Common myeloid progenitor, CD34-positive (primary cell): ENCODE data around the gene EDC4.

ENCODE experiments used
- CTCF ChIA-PET: fragments of 350-600 bp; sonication (Branson Sonifier 250); formaldehyde crosslinking; loops from one replicate; lab custom pipeline; 2021; ENCODE audit warnings: antibody characterized with exemption; lab: Charles Lee
- POLR2A ChIA-PET: fragments of 350-600 bp; sonication (Branson Sonifier 250); formaldehyde crosslinking; loops from one replicate; lab custom pipeline; 2021; ENCODE audit warnings: antibody characterized with exemption; lab: Charles Lee
- DNase-seq, 3 donors: peaks; one replicate each; pipeline versions ENCODE4 v3.0.0 to v3.0.0-alpha.2; 2013
- H3K27ac ChIP-seq, 2 experiments: 1 replicate in 1 of 2; 2 replicates in 1 of 2; pipeline ENCODE4 v1.7.0; 2013; ENCODE audit warnings: inconsistent platforms in 2 of 2, low read length in 2 of 2, mild to moderate bottlenecking in 2 of 2, low read depth in 1 of 2, moderate library complexity in 1 of 2; ENCODE audit not compliant: severe bottlenecking in 2 of 2, insufficient read depth in 1 of 2, poor library complexity in 1 of 2
- H3K27me3 ChIP-seq, 5 experiments: replicated peaks in 2 of 5; 1 replicate in 3 of 5; 2 replicates in 2 of 5; pipeline versions ENCODE4 v1.6.1 to v1.7.0; 2013; ENCODE audit warnings: low read length in 4 of 5, mild to moderate bottlenecking in 2 of 5, moderate library complexity in 2 of 5, inconsistent platforms in 1 of 5; ENCODE audit not compliant: insufficient read depth in 5 of 5, control insufficient read depth in 4 of 5
- H3K36me3 ChIP-seq, 4 experiments: 1 replicate in 2 of 4; 2 replicates in 2 of 4; pipeline versions ENCODE4 v1.6.1 to v1.7.0; 2013; ENCODE audit warnings: low read length in 3 of 4, control low read depth in 1 of 4, mild to moderate bottlenecking in 1 of 4; ENCODE audit not compliant: control insufficient read depth in 4 of 4, insufficient read depth in 4 of 4
- H3K4me1 ChIP-seq, 4 experiments: 1 replicate in 3 of 4; 2 replicates in 1 of 4; pipeline versions ENCODE4 v1.6.1 to v1.7.1; 2013; ENCODE audit warnings: low read length in 3 of 4, mild to moderate bottlenecking in 3 of 4, control low read depth in 1 of 4, inconsistent platforms in 1 of 4, moderate library complexity in 1 of 4; ENCODE audit not compliant: control insufficient read depth in 4 of 4, insufficient read depth in 4 of 4; ENCODE audit errors: control extremely low read depth in 1 of 4
- H3K4me3 ChIP-seq, 7 experiments: 1 replicate in 4 of 7; 2 replicates in 3 of 7; pipeline versions ENCODE4 v1.5.1 to v1.7.0; 2013; ENCODE audit warnings: mild to moderate bottlenecking in 7 of 7, low read length in 6 of 7, moderate library complexity in 6 of 7, inconsistent platforms in 2 of 7, low read depth in 2 of 7, control low read depth in 1 of 7; ENCODE audit not compliant: insufficient read depth in 4 of 7, control insufficient read depth in 1 of 7; ENCODE audit errors: extremely low read depth in 1 of 7
- H3K9me3 ChIP-seq, 5 experiments: 1 replicate in 4 of 5; 2 replicates in 1 of 5; pipeline versions ENCODE4 v1.6.1 to v1.7.1; 2013; ENCODE audit warnings: low read length in 4 of 5, mild to moderate bottlenecking in 2 of 5, inconsistent platforms in 1 of 5, low read depth in 1 of 5, moderate library complexity in 1 of 5; ENCODE audit not compliant: control insufficient read depth in 4 of 5, insufficient read depth in 2 of 5; ENCODE audit errors: control extremely low read depth in 1 of 5
- WGBS: methylation state at CpG from one replicate; pipeline ENCODE4 v1.1.5; 2013; ENCODE audit not compliant: insufficient coverage; 5-methylcytosine and 5-hydroxymethylcytosine counted together

EDC4 gene

DNA sequence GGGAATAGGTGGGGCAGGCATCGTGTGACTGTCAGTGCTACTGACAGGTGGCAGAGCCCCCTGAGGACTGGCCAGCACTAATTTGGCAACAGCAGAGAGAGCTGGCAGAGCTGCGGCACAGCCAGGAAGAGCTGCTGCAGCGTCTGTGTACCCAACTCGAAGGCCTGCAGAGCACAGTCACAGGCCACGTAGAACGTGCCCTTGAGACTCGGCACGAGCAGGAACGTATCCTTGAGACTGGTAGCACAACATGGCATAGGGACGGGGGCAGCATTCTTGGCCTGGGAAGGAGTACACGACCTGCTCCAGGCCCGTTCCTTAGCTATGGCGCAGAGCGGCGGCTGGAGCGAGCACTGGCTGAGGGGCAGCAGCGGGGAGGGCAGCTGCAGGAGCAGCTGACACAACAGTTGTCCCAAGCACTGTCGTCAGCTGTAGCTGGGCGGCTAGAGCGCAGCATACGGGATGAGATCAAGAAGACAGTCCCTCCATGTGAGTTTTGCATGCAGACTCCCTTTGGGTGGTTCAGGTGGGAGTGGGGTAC, 8.8 kb downstream of the EDC4 start:
- ChIA-PET POLR2A (no interaction called here), CTCF (interaction anchor here (0.7 to 20.3 kb wide), 14 partner anchors 9 to 347 kb away, joined by 3 to 359 read pairs (median 4); partner anchors contain the start of genes CTRL, EDC4 and PSMB10)
- no peak overlapping the region for H3K27ac ChIP-seq

DNA sequence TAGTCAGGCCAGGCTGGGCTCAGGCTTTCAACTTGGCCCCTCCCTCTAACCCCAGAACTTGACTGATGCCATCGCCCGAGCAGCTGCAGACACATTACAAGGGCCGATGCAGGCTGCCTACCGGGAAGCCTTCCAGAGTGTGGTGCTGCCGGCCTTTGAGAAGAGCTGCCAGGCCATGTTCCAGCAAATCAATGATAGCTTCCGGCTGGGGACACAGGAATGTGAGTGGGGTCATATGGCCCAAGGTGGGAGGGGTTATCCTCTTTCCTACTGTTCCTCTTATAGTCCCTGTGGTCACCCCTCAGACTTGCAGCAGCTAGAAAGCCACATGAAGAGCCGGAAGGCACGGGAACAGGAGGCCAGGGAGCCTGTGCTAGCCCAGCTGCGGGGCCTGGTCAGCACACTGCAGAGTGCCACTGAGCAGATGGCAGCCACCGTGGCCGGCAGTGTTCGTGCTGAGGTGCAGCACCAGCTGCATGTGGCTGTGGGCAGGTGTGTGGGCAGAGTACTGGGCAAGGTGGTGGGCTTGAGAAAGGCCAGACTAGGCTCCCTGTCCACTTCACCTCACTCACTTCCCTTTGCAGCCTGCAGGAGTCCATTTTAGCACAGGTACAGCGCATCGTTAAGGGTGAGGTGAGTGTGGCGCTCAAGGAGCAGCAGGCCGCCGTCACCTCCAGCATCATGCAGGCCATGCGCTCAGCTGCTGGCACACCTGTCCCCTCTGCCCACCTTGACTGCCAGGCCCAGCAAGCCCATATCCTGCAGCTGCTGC, 9.7 kb downstream of the EDC4 start:
- H3K4me3 ChIP-seq = no peak overlapping the region
- whole genome bisulfite sequencing = 95% methylated on average over 18 of the region's 18 CpGs
- H3K27me3 ChIP-seq = no peaks in the 10 kb centered on the region
- H3K36me3 ChIP-seq = peaks cover 12 to 89% (median 74%) of the 10 kb centered on the region in 4 experiments
- no peaks in the 10 kb centered on the region for H3K4me1 ChIP-seq
- no peak overlapping the region for H3K27ac ChIP-seq
- ChIA-PET POLR2A (interaction anchor here (0.9 kb wide), 1 partner anchor 17 kb away, joined by 4 read pairs; no protein-coding TSS in a partner anchor), CTCF (interaction anchor here (0.6 to 20.3 kb wide), 20 partner anchors 8 to 346 kb away, joined by 3 to 359 read pairs (median 4); partner anchors contain the start of genes CTRL, EDC4 and PSMB10)
- no peak for DNase-seq
- H3K9me3 ChIP-seq = no peaks in the 10 kb centered on the region

More for the DNA sequence above, 8.8 kb downstream of the EDC4 start:
- Histone ChIP-seq H3K27me3 (no peaks in the 10 kb centered on the region), H3K4me3 (no peak overlapping the region), H3K4me1 (no peaks in the 10 kb centered on the region), H3K9me3 (no peaks in the 10 kb centered on the region), H3K36me3 (peaks cover 17 to 94% (median 82%) of the 10 kb centered on the region in 4 experiments)
- 98% methylated on average over 18 of the region's 21 CpGs for whole genome bisulfite sequencing
- no peak for DNase-seq

DNA sequence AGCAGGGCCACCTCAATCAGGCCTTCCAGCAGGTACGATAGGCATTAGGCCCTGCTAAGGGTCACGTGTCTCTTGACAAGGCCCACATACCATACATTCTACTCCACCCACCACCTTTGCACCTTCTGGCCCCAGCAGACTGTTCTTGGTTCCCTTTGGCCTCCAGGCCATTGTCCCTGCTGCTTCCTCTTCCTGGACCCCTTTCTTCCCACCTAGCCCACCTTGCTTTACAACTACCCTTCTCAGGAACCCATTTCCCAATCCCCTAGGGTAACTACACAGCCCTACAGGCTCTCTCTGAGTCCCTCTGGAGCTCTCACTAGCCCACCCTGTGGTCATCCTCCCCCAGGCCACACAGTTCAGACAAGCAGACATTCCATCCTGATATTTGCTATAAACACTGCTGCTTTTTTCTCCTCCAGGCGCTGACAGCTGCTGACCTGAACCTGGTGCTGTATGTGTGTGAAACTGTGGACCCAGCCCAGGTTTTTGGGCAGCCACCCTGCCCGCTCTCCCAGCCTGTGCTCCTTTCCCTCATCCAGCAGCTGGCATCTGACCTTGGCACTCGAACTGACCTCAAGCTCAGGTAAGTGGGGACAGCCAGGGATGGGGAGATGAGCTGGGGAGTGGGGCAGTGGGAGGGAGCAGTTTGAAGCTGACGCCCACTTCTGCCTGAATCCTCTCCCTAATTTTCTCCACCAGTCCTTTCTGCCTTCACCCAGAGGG, 10.5 kb downstream of the EDC4 start:
- Histone ChIP-seq H3K4me1 (no peaks in the 10 kb centered on the region), H3K27ac (no peak overlapping the region), H3K9me3 (no peaks in the 10 kb centered on the region), H3K27me3 (no peaks in the 10 kb centered on the region), H3K4me3 (no peak overlapping the region), H3K36me3 (peaks cover 10 to 81% (median 67%) of the 10 kb centered on the region in 4 experiments)
- 92% methylated on average over 3 of the region's 6 CpGs for WGBS
- ChIA-PET CTCF (interaction anchor here (0.7 to 20.3 kb wide), 28 partner anchors 7 to 347 kb away, joined by 3 to 359 read pairs (median 6); partner anchors contain the start of genes CTRL, PSMB10 and RANBP10), POLR2A (interaction anchor here (0.8 to 0.9 kb wide), 2 partner anchors 16 to 52 kb away, joined by 3 to 4 read pairs; no protein-coding TSS in a partner anchor)
- no peak for DNase-seq

DNA sequence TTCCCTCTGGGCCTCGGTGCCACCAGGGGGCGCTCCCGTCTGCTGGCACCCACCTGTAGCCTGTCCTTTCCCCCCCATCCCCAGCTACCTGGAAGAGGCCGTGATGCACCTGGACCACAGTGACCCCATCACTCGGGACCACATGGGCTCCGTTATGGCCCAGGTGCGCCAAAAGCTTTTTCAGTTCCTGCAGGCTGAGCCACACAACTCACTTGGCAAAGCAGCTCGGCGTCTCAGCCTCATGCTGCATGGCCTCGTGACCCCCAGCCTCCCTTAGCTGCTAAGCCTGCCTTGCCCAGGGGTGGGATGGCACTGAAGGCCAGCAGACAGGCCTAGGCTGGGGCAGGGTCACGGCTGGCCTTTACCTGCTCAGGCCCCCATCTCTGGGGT, 11.0 kb downstream of the EDC4 start:
- no peaks in the 10 kb centered on the region for H3K27me3 ChIP-seq
- ChIA-PET POLR2A (interaction anchor here (0.8 kb wide), 1 partner anchor 52 kb away, joined by 3 read pairs; no protein-coding TSS in a partner anchor), CTCF (interaction anchor here (0.7 to 20.3 kb wide), 27 partner anchors 8 to 346 kb away, joined by 3 to 359 read pairs (median 7); partner anchors contain the start of genes CTRL, PSMB10 and RANBP10)
- DNase-seq = peak; percentile 50 to 70 (median 66)
- no peaks in the 10 kb centered on the region for H3K9me3 ChIP-seq
- no peak overlapping the region for H3K4me3 ChIP-seq
- no peaks in the 10 kb centered on the region for H3K4me1 ChIP-seq
- H3K36me3 ChIP-seq = peaks cover 10 to 76% (median 62%) of the 10 kb centered on the region in 4 experiments
- no peak overlapping the region for H3K27ac ChIP-seq
- WGBS = 65% methylated on average over 11 of the region's 11 CpGs

DNA sequence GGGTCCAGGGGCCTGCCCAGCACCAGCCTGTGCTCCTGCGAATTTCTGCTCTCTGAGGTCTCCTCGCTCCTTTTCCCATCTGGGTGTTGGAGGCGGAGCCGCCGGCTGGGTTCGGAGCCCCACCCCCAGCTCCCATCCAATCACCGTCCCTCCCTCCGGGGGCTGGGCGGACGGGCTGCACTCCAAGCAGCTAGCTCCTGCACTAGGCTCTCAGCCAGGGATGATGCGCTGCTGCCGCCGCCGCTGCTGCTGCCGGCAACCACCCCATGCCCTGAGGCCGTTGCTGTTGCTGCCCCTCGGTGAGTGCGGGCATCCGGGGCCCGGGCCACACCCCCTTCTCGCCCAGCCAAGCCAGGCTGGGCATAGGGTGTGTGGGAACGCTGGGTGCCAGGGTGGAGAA, 11.8 kb downstream of the EDC4 start, which contains the start of gene NRN1L:
TSS of gene NRN1L (plus strand) at position 202 of the 400 bp plus-strand sequence. CDS start at position 221, 19 bp downstream.
- CTCF ChIA-PET = interaction anchor here (0.5 to 20.3 kb wide), 15 partner anchors 10 to 343 kb away, joined by 3 to 359 read pairs (median 8); partner anchors contain the start of genes CTRL and PSMB10
- peak within 1 kb of the TSS in 1 of 2 experiments; percentile 43 for H3K27ac ChIP-seq

DNA sequence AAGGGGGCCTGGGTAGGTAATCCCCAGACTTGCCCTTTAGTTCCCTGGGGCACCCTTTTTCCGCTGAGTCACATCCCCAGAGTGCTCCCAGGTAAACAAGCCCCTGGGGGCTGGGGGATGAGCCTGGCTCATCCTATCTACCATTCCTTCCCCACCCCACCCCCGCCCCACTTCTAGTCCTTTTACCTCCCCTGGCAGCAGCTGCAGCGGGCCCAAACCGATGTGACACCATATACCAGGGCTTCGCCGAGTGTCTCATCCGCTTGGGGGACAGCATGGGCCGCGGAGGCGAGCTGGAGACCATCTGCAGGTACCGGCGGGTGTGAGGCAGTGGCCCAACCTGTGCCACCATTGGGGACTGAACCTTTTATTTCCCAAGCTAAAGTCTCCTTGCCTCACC, 12.7 kb downstream of the EDC4 start:
- CTCF ChIA-PET = interaction anchor here (0.6 to 20.3 kb wide), 10 partner anchors 21 to 345 kb away, joined by 3 to 359 read pairs (median 4); partner anchors contain the start of genes CTRL and PSMB10
- 97% methylated on average over 9 of the region's 12 CpGs for WGBS
- H3K4me1 ChIP-seq = no peaks in the 10 kb centered on the region
- H3K9me3 ChIP-seq = no peaks in the 10 kb centered on the region
- POLR2A ChIA-PET = interaction anchor here (0.6 kb wide), 1 partner anchor 124 kb away, joined by 3 read pairs; no protein-coding TSS in a partner anchor
- H3K4me3 ChIP-seq = no peak overlapping the region
- no peak for DNase-seq
- H3K27ac ChIP-seq = peak overlapping the region in 1 of 2 experiments; percentile 43
- H3K36me3 ChIP-seq = peaks cover 6 to 59% (median 49%) of the 10 kb centered on the region in 4 experiments
- H3K27me3 ChIP-seq = no peaks in the 10 kb centered on the region

More for the DNA sequence above, 11.8 kb downstream of the EDC4 start, which contains the start of gene NRN1L:
- no peak for DNase-seq
- H3K4me3 ChIP-seq = no peak within 1 kb of the TSS
- POLR2A ChIA-PET = no interaction called here
- H3K36me3 ChIP-seq = peaks cover 10 to 67% (median 55%) of the 10 kb centered on the region in 4 experiments
- H3K9me3 ChIP-seq = no peaks in the 10 kb centered on the region
- 97% methylated on average over 16 of the region's 22 CpGs for WGBS
- no peaks in the 10 kb centered on the region for H3K4me1 ChIP-seq
- H3K27me3 ChIP-seq = no peaks in the 10 kb centered on the region
